HG03060 (cell line): Measurements from ENCODE around the gene NOS2.
"Not testable (repeated sequence)": the region's sequence is repeated elsewhere in the genome, so short reads cannot be mapped to it uniquely, and the experiment has no call there.

Experiments used
- ATAC-seq: cut with Tn5 transposase; IDR thresholded peaks from one replicate; pipeline ENCODE4 v1.9.1; 2021; ENCODE audit warnings: low read depth, moderate number of reproducible peaks; ENCODE audit not compliant: unreplicated experiment

NOS2 gene

GRCh38 chr17:27800522-27800921 lies at the start of gene NOS2:
Gene NOS2, minus strand, starts transcription at chr17:27800529. Its CDS starts 1,720 bp downstream, at chr17:27798809.
- no peak for ATAC-seq

- no peak for ATAC-seq
Measured at GRCh38 chr17:27849474-27850185, 49.3 kb upstream of the NOS2 start.

- no peak for ATAC-seq
Measured at GRCh38 chr17:27848931-27849330, 48.6 kb upstream of the NOS2 start.

GRCh38 chr17:27846808-27847307 lies 46.5 kb upstream of the NOS2 start:
- ATAC-seq, result not testable (repeated sequence)

GRCh38 chr17:27846042-27846655 lies 45.8 kb upstream of the NOS2 start:
- no peak for ATAC-seq

GRCh38 chr17:27845264-27846041 lies 45.1 kb upstream of the NOS2 start:
- no peak for ATAC-seq

- no peak for ATAC-seq
Measured at GRCh38 chr17:27840688-27841087, 40.4 kb upstream of the NOS2 start.

GRCh38 chr17:27840406-27840678 lies 40.0 kb upstream of the NOS2 start:
- not testable (repeated sequence) for ATAC-seq

- not testable (repeated sequence) for ATAC-seq
Measured at GRCh38 chr17:27839571-27840405, 39.5 kb upstream of the NOS2 start.

- not testable (repeated sequence) for ATAC-seq
Measured at GRCh38 chr17:27838607-27839006, 38.3 kb upstream of the NOS2 start.

GRCh38 chr17:27837769-27838168 lies 37.4 kb upstream of the NOS2 start:
- ATAC-seq, result not testable (repeated sequence)

GRCh38 chr17:27836651-27837050 lies 36.3 kb upstream of the NOS2 start:
- ATAC-seq, result no peak

- no peak for ATAC-seq
Measured at GRCh38 chr17:27834571-27834970, 34.2 kb upstream of the NOS2 start.

GRCh38 chr17:27832831-27833230 lies 32.5 kb upstream of the NOS2 start:
- ATAC-seq, result no peak

GRCh38 chr17:27829888-27830287 lies 29.6 kb upstream of the NOS2 start:
- not testable (repeated sequence) for ATAC-seq

GRCh38 chr17:27829143-27829711 lies 28.9 kb upstream of the NOS2 start:
- not testable (repeated sequence) for ATAC-seq

- no peak for ATAC-seq
Measured at GRCh38 chr17:27825459-27825858, 25.1 kb upstream of the NOS2 start.

- ATAC-seq, result no peak
Measured at GRCh38 chr17:27824745-27825144, 24.4 kb upstream of the NOS2 start.

- ATAC-seq, result no peak
Measured at GRCh38 chr17:27824176-27824715, 23.9 kb upstream of the NOS2 start.

GRCh38 chr17:27822108-27822507 lies 21.8 kb upstream of the NOS2 start:
- not testable (repeated sequence) for ATAC-seq
